ENCODE measurements around the gene SELENOO. TPM values are rescaled to one million over a fixed set of nuclear protein-coding genes. Genes with fewer than 3 reads are reported as not detected.

The SELENOO gene
- total RNA-seq, 1 experiment from 2014 or later = 29.6 TPM

- no peaks in the 10 kb centered on the region for H3K9me2 ChIP-seq (ENCODE audit: insufficient read depth)
- RAD21 ChIA-PET (ENCODE audit: low non-redundant PET in 1 of 2, low total read pairs in 2 of 2, uncharacterized antibody in 2 of 2, unreplicated experiment in 2 of 2) = no interaction called here
- no peak overlapping the region for H2AFZ ChIP-seq (ENCODE audit: low read depth, low read length, poor library complexity, severe bottlenecking)
- no peak for DNase-seq (ENCODE audit: low read depth, low spot score)
- no peak for ATAC-seq
- H3K4me1 ChIP-seq (ENCODE audit: control insufficient read depth in 1 of 2, insufficient read depth in 2 of 2, low read length in 2 of 2) = peaks cover 27 to 50% of the 10 kb centered on the region in 2 experiments
- TF ChIP-seq ZFX (IDR thresholded peaks at IDR 0.05) (no peak), FOSL1 (IDR thresholded peaks at IDR 0.05; ENCODE audit: low read depth) (no peak), SIN3A (IDR thresholded peaks at IDR 0.05; ENCODE audit: low read depth) (no peak), ELF1 (IDR thresholded peaks at IDR 0.05; ENCODE audit: borderline replicate concordance, low read depth) (no peak), ZBTB33 (IDR thresholded peaks at IDR 0.05; ENCODE audit: extremely low read depth, insufficient replicate concordance, low read length) (no peak), EGR1 (IDR thresholded peaks at IDR 0.05; ENCODE audit: low read depth) (no peak), YY1 (IDR thresholded peaks at IDR 0.05; ENCODE audit: extremely low read depth, insufficient replicate concordance, low read depth, low read length) (no peak), MAX (IDR thresholded peaks at IDR 0.05) (no peak), JUND (IDR thresholded peaks at IDR 0.05) (no peak), REST (IDR thresholded peaks at IDR 0.05; ENCODE audit: low read depth) (no peak), EZH2 (IDR thresholded peaks at IDR 0.05) (no peak), SRF (IDR thresholded peaks at IDR 0.05; ENCODE audit: low read depth) (no peak), CBX3 (IDR thresholded peaks at IDR 0.05; ENCODE audit: low read depth) (no peak), ATF3 (IDR thresholded peaks at IDR 0.05) (no peak)
- peaks cover 6% of the 10 kb centered on the region; the same call in 1 of the 2 replicates for H4K20me1 ChIP-seq (ENCODE audit: insufficient read depth)
- CTCF ChIA-PET = interaction anchor here (1.3 kb wide), 1 partner anchor 10 kb away, joined by 4 read pairs; no protein-coding TSS in a partner anchor
- H3K27ac ChIP-seq (ENCODE audit: low read depth, low read length) = peak overlapping the region; percentile 75
- peak overlapping the region in 1 of 2 experiments; percentile 66; a peak in 1 of 4 replicates for H3K4me3 ChIP-seq (replicated peaks in 1 of 2; ENCODE audit: low read depth in 1 of 2, low read length in 2 of 2)
- H3K9ac ChIP-seq (ENCODE audit: low read length) = peak overlapping the region; percentile 79
- no peaks in the 10 kb centered on the region for H3K27me3 ChIP-seq (ENCODE audit: insufficient read depth, low read length)
- peak overlapping the region; percentile 92 for H3K4me2 ChIP-seq (ENCODE audit: low read length)
- peaks cover 0 to 8% of the 10 kb centered on the region in 2 experiments; a peak in 1 of 4 replicates for H3K36me3 ChIP-seq (ENCODE audit: control insufficient read depth in 1 of 2, insufficient read depth in 2 of 2, low read length in 2 of 2)
- no TSS peak for BruUV-seq (replicated peaks)
- H3K9me3 ChIP-seq (ENCODE audit: control insufficient read depth in 1 of 2, insufficient read depth in 1 of 2, low read depth in 1 of 2, low read length in 2 of 2) = no peaks in the 10 kb centered on the region
- POLR2A ChIA-PET = interaction anchor here (1.4 kb wide), 1 partner anchor 40 kb away, joined by 3 read pairs; no protein-coding TSS in a partner anchor
- intact Hi-C loops (cut with micrococcal nuclease) = no loop called here
- peaks cover 80% of the 10 kb centered on the region for H3K79me2 ChIP-seq (ENCODE audit: insufficient read depth, low read length)
Measured at GRCh38 chr22:50189184-50189848, 11.5 kb upstream of the SELENOO start.

All from HCT116 (cell line).